ENCODE measurements around the gene TLN1.

TLN1 gene

DNA sequence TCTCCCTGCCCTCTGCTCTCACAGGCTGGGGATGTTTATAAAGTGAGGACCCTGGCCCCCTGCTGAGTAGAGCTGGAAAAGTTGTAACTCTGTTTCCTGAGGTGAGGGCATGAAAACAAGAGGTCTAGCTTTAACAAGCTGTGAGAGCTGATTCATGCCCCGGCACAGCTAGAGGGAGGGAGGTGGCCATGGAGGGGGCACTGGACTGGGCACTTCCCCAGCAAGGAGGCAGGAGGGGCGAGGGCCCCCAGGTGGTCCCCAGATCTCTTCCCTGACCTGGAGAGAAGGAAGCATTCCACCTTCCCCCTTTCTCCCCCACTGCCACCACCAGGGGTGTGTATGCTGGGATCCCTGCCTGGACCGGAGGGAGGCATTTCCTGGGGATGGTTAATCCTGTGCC, 22.3 kb upstream of the TLN1 start, which contains the start of gene MSMP:
TSS of gene MSMP (minus strand) at position 13 of the 400 bp plus-strand sequence. CDS start 147 bp downstream, outside the sequence.
- H3K9ac ChIP-seq (ENCODE audit: low read depth in 1 of 2, low read length in 2 of 2): no peak within 1 kb of the TSS
- no peaks in the 10 kb centered on the region for H3K27me3 ChIP-seq (ENCODE audit: control insufficient read depth in 2 of 2, insufficient read depth in 2 of 2, low read length in 2 of 2)
- no peak within 1 kb of the TSS for H3K27ac ChIP-seq (ENCODE audit: low read depth in 2 of 2, low read length in 2 of 2)
- H3K36me3 ChIP-seq (ENCODE audit: control insufficient read depth in 2 of 2, insufficient read depth in 2 of 2, low read length in 2 of 2): peaks cover 36% of the 10 kb centered on the region in 2 donors
- no peak within 1 kb of the TSS for H3K4me3 ChIP-seq (ENCODE audit: low read length in 2 of 2)
- no peaks in the 10 kb centered on the region for H3K9me3 ChIP-seq (ENCODE audit: control insufficient read depth in 2 of 2, low read length in 2 of 2)
- peaks cover 13 to 28% of the 10 kb centered on the region in 2 donors for H3K4me1 ChIP-seq (ENCODE audit: control insufficient read depth in 2 of 2, insufficient read depth in 2 of 2, low read length in 2 of 2)

- Histone ChIP-seq H3K9ac (ENCODE audit: low read depth in 1 of 2, low read length in 2 of 2) (no peak overlapping the region), H3K9me3 (ENCODE audit: control insufficient read depth in 2 of 2, low read length in 2 of 2) (no peaks in the 10 kb centered on the region), H3K4me3 (ENCODE audit: low read length in 2 of 2) (no peak overlapping the region), H3K36me3 (ENCODE audit: control insufficient read depth in 2 of 2, insufficient read depth in 2 of 2, low read length in 2 of 2) (peaks cover 36% of the 10 kb centered on the region in 2 donors), H3K27ac (ENCODE audit: low read depth in 2 of 2, low read length in 2 of 2) (no peak overlapping the region), H3K27me3 (ENCODE audit: control insufficient read depth in 2 of 2, insufficient read depth in 2 of 2, low read length in 2 of 2) (no peaks in the 10 kb centered on the region), H3K4me1 (ENCODE audit: control insufficient read depth in 2 of 2, insufficient read depth in 2 of 2, low read length in 2 of 2) (peaks cover 13 to 24% of the 10 kb centered on the region in 2 donors)
These were observed 21.5 kb upstream of the TLN1 start for GRCh38 chr9:35753466-35753865.

GRCh38 chr9:35750256-35750531, 18.2 kb upstream of the TLN1 start:
- Histone ChIP-seq H3K27ac (ENCODE audit: low read depth in 2 of 2, low read length in 2 of 2) (peak overlapping the region; percentile 97), H3K4me3 (ENCODE audit: low read length in 2 of 2) (peak overlapping the region; percentile 94 to 98)

GRCh38 chr9:35749515-35750255, 17.7 kb upstream of the TLN1 start:
- peak overlapping the region; percentile 94 to 98 for H3K4me3 ChIP-seq (ENCODE audit: low read length in 2 of 2)
- H3K27me3 ChIP-seq (ENCODE audit: control insufficient read depth in 2 of 2, insufficient read depth in 2 of 2, low read length in 2 of 2): no peaks in the 10 kb centered on the region
- H3K9ac ChIP-seq (ENCODE audit: low read depth in 1 of 2, low read length in 2 of 2): peak overlapping the region; percentile 89 to 97
- no peaks in the 10 kb centered on the region for H3K9me3 ChIP-seq (ENCODE audit: control insufficient read depth in 2 of 2, low read length in 2 of 2)
- peaks cover 24 to 34% of the 10 kb centered on the region in 2 donors for H3K4me1 ChIP-seq (ENCODE audit: control insufficient read depth in 2 of 2, insufficient read depth in 2 of 2, low read length in 2 of 2)
- peak overlapping the region; percentile 97 for H3K27ac ChIP-seq (ENCODE audit: low read depth in 2 of 2, low read length in 2 of 2)
- peaks cover 38 to 41% of the 10 kb centered on the region in 2 donors for H3K36me3 ChIP-seq (ENCODE audit: control insufficient read depth in 2 of 2, insufficient read depth in 2 of 2, low read length in 2 of 2)

More at GRCh38 chr9:35750256-35750531, 18.2 kb upstream of the TLN1 start:
- H3K9ac ChIP-seq (ENCODE audit: low read depth in 1 of 2, low read length in 2 of 2): peak overlapping the region; percentile 89 to 97
- H3K36me3 ChIP-seq (ENCODE audit: control insufficient read depth in 2 of 2, insufficient read depth in 2 of 2, low read length in 2 of 2): peaks cover 36 to 39% of the 10 kb centered on the region in 2 donors
- peaks cover 24 to 34% of the 10 kb centered on the region in 2 donors for H3K4me1 ChIP-seq (ENCODE audit: control insufficient read depth in 2 of 2, insufficient read depth in 2 of 2, low read length in 2 of 2)
- H3K9me3 ChIP-seq (ENCODE audit: control insufficient read depth in 2 of 2, low read length in 2 of 2): no peaks in the 10 kb centered on the region
- no peaks in the 10 kb centered on the region for H3K27me3 ChIP-seq (ENCODE audit: control insufficient read depth in 2 of 2, insufficient read depth in 2 of 2, low read length in 2 of 2)

DNA sequence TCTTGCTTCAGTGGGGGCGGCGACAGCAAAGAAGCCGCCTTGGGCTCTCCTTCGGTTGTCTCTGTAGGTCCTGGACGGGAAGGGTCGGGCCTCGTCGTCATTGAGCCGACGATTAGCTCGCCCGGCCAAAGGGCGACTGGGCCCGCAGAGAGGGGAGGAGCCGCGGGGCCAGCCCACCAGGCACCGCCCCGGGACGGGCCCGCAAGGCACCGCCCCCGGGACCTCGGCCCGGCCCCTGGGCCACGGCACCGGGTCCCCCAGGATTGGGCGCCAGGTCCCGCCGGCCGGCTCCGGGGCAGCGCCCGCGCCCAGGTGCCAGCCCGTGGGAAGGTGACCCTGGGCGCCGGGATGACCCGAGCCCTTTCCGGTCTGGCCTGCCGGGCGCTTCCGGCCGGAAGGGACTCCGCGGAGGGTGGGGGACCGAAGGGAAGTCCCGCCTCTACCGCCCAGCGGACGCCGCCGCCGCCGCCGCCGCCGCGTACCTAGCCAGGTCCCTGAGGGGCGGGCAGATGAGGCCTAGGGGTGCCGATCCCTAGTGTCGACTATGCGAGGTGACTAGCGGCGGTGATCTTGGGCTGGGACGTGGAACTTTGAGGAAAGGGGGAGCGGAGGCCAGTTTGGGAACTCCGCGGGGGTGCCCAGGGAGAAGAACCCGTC, 17.0 kb upstream of the TLN1 start, which contains the start of the genes GBA2 and RGP1:
TSS of gene GBA2 (minus strand) at position 371 of the 657 bp plus-strand sequence. CDS start 524 bp downstream, outside the sequence.
TSS of gene RGP1 (plus strand) at position 430 of the 657 bp plus-strand sequence. CDS start 469 bp downstream, outside the sequence.
- peak within 1 kb of the TSS; percentile 94 to 98 for H3K4me3 ChIP-seq (ENCODE audit: low read length in 2 of 2)
- peaks cover 44 to 46% of the 10 kb centered on the region in 2 donors for H3K36me3 ChIP-seq (ENCODE audit: control insufficient read depth in 2 of 2, insufficient read depth in 2 of 2, low read length in 2 of 2)
- no peaks in the 10 kb centered on the region for H3K27me3 ChIP-seq (ENCODE audit: control insufficient read depth in 2 of 2, insufficient read depth in 2 of 2, low read length in 2 of 2)
- peak within 1 kb of the TSS; percentile 97 for H3K27ac ChIP-seq (ENCODE audit: low read depth in 2 of 2, low read length in 2 of 2)
- H3K9me3 ChIP-seq (ENCODE audit: control insufficient read depth in 2 of 2, low read length in 2 of 2): no peaks in the 10 kb centered on the region
- H3K9ac ChIP-seq (ENCODE audit: low read depth in 1 of 2, low read length in 2 of 2): peak within 1 kb of the TSS; percentile 94 to 97
- H3K4me1 ChIP-seq (ENCODE audit: control insufficient read depth in 2 of 2, insufficient read depth in 2 of 2, low read length in 2 of 2): peaks cover 24 to 34% of the 10 kb centered on the region in 2 donors

GRCh38 chr9:35748242-35748857, 16.4 kb upstream of the TLN1 start:
- Histone ChIP-seq H3K4me3 (ENCODE audit: low read length in 2 of 2) (peak overlapping the region; percentile 94 to 98), H3K9ac (ENCODE audit: low read depth in 1 of 2, low read length in 2 of 2) (peak overlapping the region; percentile 94 to 97), H3K27ac (ENCODE audit: low read depth in 2 of 2, low read length in 2 of 2) (peak overlapping the region; percentile 97), H3K27me3 (ENCODE audit: control insufficient read depth in 2 of 2, insufficient read depth in 2 of 2, low read length in 2 of 2) (no peaks in the 10 kb centered on the region), H3K36me3 (ENCODE audit: control insufficient read depth in 2 of 2, insufficient read depth in 2 of 2, low read length in 2 of 2) (peaks cover 44 to 46% of the 10 kb centered on the region in 2 donors), H3K4me1 (ENCODE audit: control insufficient read depth in 2 of 2, insufficient read depth in 2 of 2, low read length in 2 of 2) (peaks cover 24 to 34% of the 10 kb centered on the region in 2 donors), H3K9me3 (ENCODE audit: control insufficient read depth in 2 of 2, low read length in 2 of 2) (no peaks in the 10 kb centered on the region)

DNA sequence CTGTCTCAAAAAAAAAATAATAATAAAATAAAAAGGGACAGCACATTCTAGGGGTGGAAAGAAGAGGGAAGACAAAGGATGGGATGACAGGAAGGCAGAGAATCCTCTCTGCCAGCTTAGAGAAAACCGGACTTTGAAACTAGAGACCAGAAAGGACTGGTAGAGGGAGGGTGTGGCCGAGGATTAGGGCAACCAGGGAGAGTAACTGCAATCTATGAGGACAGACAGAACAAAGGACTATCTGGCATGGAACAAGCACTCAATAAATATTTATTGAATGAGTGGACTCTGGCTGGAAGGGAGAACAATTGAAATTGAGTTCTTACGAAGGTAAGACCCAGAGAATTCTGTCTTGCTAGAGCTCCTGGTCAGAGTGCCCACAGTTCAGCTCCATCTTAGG, 14.6 kb upstream of the TLN1 start:
- H3K36me3 ChIP-seq (ENCODE audit: control insufficient read depth in 2 of 2, insufficient read depth in 2 of 2, low read length in 2 of 2): peaks cover 43 to 46% of the 10 kb centered on the region in 2 donors
- no peaks in the 10 kb centered on the region for H3K27me3 ChIP-seq (ENCODE audit: control insufficient read depth in 2 of 2, insufficient read depth in 2 of 2, low read length in 2 of 2)
- H3K4me3 ChIP-seq (ENCODE audit: low read length in 2 of 2): peak overlapping the region; percentile 94 to 98
- peaks cover 24 to 34% of the 10 kb centered on the region in 2 donors for H3K4me1 ChIP-seq (ENCODE audit: control insufficient read depth in 2 of 2, insufficient read depth in 2 of 2, low read length in 2 of 2)
- no peaks in the 10 kb centered on the region for H3K9me3 ChIP-seq (ENCODE audit: control insufficient read depth in 2 of 2, low read length in 2 of 2)
- H3K9ac ChIP-seq (ENCODE audit: low read depth in 1 of 2, low read length in 2 of 2): peak overlapping the region; percentile 94 to 97
- peak overlapping the region; percentile 97 for H3K27ac ChIP-seq (ENCODE audit: low read depth in 2 of 2, low read length in 2 of 2)

DNA sequence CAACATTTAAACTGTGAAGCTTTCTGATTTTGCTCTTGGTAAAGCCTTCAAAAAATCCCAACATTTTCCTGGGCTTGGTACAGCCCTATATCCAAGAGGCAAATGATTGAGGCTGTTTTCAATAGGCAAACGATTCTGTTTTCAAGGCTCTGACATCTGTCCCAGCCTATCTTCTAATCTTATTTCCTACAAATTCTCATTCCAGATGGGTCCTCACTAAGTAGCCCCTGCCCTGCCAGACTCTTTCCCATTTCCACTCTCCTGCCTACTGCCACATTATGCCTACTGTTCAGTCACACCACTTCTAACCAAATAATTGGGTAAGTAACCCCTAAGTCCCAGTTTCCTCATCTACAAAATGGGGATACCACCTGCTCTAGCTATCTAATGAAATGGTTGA, 13.6 kb upstream of the TLN1 start:
- peak overlapping the region; percentile 1 to 97 for H3K9ac ChIP-seq (ENCODE audit: low read depth in 1 of 2, low read length in 2 of 2)
- H3K36me3 ChIP-seq (ENCODE audit: control insufficient read depth in 2 of 2, insufficient read depth in 2 of 2, low read length in 2 of 2): peaks cover 39 to 44% of the 10 kb centered on the region in 2 donors
- peak overlapping the region; percentile 94 to 98 for H3K4me3 ChIP-seq (ENCODE audit: low read length in 2 of 2)
- no peak overlapping the region for H3K27ac ChIP-seq (ENCODE audit: low read depth in 2 of 2, low read length in 2 of 2)
- no peaks in the 10 kb centered on the region for H3K9me3 ChIP-seq (ENCODE audit: control insufficient read depth in 2 of 2, low read length in 2 of 2)
- peaks cover 24 to 33% of the 10 kb centered on the region in 2 donors for H3K4me1 ChIP-seq (ENCODE audit: control insufficient read depth in 2 of 2, insufficient read depth in 2 of 2, low read length in 2 of 2)
- H3K27me3 ChIP-seq (ENCODE audit: control insufficient read depth in 2 of 2, insufficient read depth in 2 of 2, low read length in 2 of 2): no peaks in the 10 kb centered on the region

- Histone ChIP-seq H3K4me1 (ENCODE audit: control insufficient read depth in 2 of 2, insufficient read depth in 2 of 2, low read length in 2 of 2) (peaks cover 17 to 22% of the 10 kb centered on the region in 2 donors), H3K27me3 (ENCODE audit: control insufficient read depth in 2 of 2, insufficient read depth in 2 of 2, low read length in 2 of 2) (no peaks in the 10 kb centered on the region), H3K36me3 (ENCODE audit: control insufficient read depth in 2 of 2, insufficient read depth in 2 of 2, low read length in 2 of 2) (peaks cover 53 to 59% of the 10 kb centered on the region in 2 donors), H3K27ac (ENCODE audit: low read depth in 2 of 2, low read length in 2 of 2) (no peak overlapping the region), H3K9me3 (ENCODE audit: control insufficient read depth in 2 of 2, low read length in 2 of 2) (no peaks in the 10 kb centered on the region), H3K9ac (ENCODE audit: low read depth in 1 of 2, low read length in 2 of 2) (no peak overlapping the region), H3K4me3 (ENCODE audit: low read length in 2 of 2) (no peak overlapping the region)
These were observed 12.0 kb upstream of the TLN1 start for GRCh38 chr9:35743880-35744518.
